Measurements from ENCODE around the gene PRAMEF20.

The PRAMEF20 gene

DNA sequence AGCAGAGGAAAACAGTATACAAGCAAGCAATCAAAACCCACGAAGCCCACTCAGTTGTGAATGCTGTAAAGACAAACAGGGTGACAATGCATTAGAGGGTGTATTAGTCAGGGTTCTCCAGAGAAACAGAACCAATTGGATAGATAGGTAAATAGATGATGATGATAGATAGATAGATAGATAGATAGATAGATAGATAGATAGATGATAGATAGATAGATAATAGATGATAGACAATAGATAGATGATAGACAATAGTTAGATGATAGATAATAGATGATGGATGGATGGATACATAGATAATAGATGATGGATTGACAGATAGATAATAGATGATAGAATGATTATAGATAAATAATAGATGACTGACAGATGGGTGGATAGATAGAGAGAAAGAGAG lies 55.3 kb downstream of the PRAMEF20 start:
- no peak for DNase-seq

DNA sequence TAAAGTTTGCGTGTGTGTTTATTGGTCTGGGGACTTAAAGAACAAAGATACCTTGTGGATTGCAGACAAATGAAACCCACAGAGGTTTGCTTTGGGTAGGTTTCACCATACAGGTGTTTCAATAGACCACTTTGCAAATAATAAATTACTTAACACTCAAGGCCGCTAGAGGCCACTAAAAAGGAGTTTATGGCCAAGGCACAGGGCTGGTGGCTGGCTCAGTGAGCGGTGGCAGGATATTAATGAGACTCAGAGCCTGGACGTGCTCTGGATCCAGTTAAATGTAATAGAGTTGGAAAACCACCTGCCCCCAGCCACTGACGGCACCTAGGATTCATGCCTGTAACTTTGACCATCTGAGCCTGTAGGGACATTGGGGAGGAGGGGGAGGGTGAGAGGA lies 59.1 kb downstream of the PRAMEF20 start:
- DNase-seq, result no peak

All from stimulated activated CD4-positive, alpha-beta T cell treated with anti-CD3 and anti-CD28 coated beads, Interleukin-4, amount 100 ng/mL, for 24 hours (primary cell).